OCI-LY3 (cell line): ENCODE results near the gene RIGI.

Experiments used
- EZH2phosphoT487 ChIP-seq: fragments of 200-600 bp; shearing (Covaris generic); IDR thresholded peaks from 2 replicates; pipeline ENCODE4 v1.6.1; 2018; ENCODE audit warnings: antibody characterized with exemption, mixed run types, low read depth
- TF ChIP-seq, protein P1 (sequence below): fragments of 200-600, 300-600 bp; sonication (generic); IDR thresholded peaks from 2 replicates; pipeline ENCODE4 v1.5.1; 2014; ENCODE audit warnings: antibody characterized with exemption, low read length, low read depth

DNA sequence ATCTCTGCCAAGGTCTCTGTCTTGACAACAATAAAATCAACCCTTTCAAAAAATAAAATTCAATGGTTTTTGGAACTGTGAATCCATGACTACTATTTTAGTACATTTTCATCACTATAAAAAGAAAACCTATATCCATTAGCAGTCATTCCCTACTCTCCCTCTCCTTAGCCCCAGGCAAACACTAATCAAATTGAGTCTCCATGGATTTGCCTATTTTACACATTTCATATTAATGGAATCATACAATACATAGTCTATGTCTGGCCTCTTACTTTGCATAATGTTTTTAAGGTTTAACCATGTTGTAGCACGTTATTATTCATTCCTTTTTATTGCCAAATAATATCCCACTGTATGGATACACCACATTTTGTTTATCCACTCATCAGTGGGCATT lies 24.1 kb downstream of the RIGI start:
- TF ChIP-seq, protein P1, sequence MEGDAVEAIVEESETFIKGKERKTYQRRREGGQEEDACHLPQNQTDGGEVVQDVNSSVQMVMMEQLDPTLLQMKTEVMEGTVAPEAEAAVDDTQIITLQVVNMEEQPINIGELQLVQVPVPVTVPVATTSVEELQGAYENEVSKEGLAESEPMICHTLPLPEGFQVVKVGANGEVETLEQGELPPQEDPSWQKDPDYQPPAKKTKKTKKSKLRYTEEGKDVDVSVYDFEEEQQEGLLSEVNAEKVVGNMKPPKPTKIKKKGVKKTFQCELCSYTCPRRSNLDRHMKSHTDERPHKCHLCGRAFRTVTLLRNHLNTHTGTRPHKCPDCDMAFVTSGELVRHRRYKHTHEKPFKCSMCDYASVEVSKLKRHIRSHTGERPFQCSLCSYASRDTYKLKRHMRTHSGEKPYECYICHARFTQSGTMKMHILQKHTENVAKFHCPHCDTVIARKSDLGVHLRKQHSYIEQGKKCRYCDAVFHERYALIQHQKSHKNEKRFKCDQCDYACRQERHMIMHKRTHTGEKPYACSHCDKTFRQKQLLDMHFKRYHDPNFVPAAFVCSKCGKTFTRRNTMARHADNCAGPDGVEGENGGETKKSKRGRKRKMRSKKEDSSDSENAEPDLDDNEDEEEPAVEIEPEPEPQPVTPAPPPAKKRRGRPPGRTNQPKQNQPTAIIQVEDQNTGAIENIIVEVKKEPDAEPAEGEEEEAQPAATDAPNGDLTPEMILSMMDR: no peak
- no peak for TF ChIP-seq EZH2phosphoT487
